G401.6 (cell line): Measurements from ENCODE around the gene BACH2.

Source experiments
- FAIRE-seq: peaks from 2 replicates; lab custom pipeline; 2012; peaks lifted over from hg19 to GRCh38; lab: Jason Lieb, UNC

Gene BACH2

DNA sequence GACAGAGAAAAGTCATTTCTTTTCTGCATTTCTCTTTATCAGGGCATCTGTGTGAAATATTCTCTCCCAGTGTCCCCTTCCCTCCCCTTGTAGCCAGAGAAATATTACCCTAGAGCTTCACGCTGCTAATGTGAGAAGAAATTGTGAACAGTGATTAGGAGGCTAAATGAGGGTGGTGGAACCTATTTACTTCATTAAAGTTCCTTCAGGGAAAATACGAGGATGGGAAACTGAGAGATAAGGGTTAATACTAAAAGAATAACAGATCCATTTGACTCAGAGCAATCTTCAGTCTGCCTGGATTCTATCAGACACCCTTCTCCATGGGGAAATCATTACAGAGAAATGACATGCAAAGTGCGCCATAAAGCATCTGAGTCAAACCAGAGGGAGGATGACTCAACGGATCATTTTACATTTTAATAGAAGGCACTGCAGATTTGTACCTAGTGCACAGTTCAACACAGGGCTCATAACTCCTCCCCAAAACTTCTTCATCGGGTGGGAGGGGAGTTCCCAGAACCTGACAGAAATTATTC lies 271.1 kb downstream of the BACH2 start:
- no peak for FAIRE-seq

DNA sequence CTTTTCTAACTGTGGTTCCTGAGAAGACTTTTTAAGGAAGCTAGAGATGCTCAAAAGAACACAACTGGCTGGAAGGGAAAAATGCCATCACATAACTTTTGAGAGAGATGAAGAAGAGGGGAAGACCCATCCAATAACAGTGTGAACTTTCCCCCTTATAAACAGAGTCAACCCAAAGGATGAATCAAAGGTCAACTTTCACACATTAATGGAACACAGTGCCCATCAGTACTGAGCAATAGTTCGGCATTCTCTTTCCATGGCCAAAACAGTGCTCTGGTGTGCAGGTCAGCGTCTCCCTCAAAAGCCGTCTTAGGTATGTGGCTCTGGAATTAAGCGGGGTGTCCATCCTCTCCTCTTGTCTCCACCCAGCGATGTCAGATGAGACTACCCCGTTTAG lies 272.0 kb downstream of the BACH2 start:
- no peak for FAIRE-seq

DNA sequence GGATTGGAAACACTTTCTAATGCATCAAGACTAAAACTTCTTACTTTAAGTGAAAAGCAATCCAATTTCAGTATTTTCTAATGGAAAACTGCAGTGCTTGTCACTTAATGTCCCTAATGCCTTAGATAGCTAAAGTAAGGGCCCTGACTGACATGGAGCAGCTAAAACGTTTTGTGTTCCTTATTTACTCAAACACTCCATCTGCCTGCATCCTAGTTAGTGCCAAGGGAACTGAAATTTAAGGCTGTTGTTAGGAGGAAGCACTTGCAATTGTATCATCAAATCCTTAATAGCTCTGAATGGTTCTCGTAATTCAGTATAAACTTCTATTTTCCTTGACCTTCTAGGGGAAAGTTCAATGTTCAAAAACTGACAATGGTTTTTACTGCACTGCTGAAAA lies 274.9 kb downstream of the BACH2 start:
- FAIRE-seq, result no peak

- FAIRE-seq, result no peak
These were observed 275.9 kb downstream of the BACH2 start for GRCh38 chr6:90020746-90021145.

DNA sequence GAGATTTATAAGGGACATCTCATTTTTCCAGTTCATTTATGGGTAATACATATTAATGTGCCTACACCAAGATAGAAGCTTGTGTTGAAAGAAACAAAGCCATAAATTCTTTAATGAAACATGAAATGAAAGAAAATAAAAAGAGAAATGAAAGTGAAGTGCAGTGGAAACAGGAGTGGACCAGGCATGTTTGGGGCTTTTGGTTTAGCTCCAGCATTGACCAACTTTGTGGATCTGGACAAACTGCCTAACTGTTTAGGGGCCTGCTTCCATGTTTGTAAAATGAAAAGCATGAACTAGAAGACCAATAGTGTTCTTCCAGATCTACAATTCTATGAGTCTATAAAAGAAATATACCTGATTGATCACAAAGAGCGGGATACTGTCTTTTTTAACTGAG lies 277.4 kb downstream of the BACH2 start:
- FAIRE-seq, result no peak

GRCh38 chr6:90015883-90016282 lies 280.8 kb downstream of the BACH2 start:
- FAIRE-seq, result no peak

DNA sequence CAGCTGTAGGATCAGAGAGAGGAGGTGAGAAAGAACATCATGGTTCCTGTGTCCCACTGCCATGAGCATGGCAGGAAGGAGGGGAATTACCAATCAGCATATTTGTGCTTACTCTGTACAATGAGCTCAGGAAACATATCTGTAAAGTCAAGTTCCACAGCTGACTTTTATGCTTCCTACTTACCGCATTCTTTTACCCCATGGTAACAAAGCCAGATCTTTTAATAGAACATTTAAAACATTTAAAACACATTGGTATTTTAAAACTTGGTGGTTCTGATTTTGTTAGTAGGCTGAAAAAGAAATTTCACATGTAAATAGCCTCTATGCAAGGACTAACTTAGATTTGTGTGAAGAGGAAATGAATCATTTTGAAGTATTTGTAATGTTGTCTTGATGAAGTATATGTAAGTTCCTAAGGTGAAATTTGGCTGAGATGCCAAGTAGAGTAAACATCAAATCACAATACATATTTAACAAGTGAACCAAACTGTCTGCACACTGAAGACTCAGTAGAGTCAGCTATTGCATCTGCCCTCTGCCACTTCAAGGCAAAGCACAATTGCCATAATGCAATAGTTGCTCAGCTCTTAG lies 287.6 kb downstream of the BACH2 start:
- no peak for FAIRE-seq

DNA sequence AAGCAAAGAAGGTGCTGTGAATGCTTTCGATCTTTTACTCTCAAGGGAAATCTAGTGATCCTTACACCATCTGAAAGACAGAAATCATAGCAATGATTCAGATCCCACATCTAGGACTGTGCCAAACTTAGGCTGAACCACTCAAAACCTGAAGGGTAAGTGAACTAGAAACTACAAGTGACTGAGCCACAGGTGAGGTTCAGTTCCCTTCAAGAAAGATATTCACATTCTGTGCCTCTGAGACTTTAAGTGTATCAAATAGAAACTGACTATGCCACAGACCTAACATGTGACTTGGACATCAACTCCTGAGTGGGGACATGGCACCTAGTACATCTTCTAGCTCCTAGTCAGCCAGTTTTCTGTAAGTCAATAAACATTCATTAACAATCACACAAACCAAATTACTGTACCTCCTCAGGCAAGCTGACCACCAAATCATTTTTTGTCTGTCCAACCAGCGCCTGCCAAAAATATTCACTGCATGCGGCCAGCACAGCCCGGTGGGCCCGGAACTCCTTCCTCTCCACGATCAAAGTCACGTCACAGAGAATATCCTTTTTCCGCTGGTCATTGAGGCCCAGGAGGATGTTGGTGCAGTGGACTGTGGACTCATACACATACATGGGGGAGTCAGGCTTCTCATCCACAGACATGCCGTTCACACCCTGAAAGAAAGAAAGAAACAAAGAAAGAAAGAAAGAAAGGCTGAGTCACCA lies 288.3 kb downstream of the BACH2 start:
- FAIRE-seq, result no peak

- FAIRE-seq, result no peak
These were observed 291.4 kb downstream of the BACH2 start for GRCh38 chr6:90005048-90005827.

DNA sequence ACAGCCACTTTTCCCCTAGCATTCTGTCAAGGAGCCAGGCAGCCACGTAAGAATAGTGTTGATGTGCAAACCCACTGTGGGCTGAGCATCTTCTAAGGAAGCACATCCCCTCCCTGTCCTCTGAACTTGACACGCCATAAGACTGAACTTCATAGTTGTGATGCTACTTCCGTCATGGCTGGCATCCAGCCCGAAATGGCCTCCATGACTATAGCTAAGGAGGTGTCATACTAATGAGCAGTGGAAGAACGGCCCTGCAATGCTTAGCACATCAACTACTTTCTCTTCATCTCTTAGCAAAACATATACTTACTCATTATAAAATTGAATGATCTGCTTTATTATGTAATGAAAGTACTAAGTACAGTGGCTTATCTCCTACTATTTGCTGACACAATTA lies 292.1 kb downstream of the BACH2 start:
- no peak for FAIRE-seq

- FAIRE-seq, result no peak
These were observed 292.7 kb downstream of the BACH2 start for GRCh38 chr6:90003941-90004340.

GRCh38 chr6:90003069-90003795 lies 293.4 kb downstream of the BACH2 start:
- FAIRE-seq, result no peak

DNA sequence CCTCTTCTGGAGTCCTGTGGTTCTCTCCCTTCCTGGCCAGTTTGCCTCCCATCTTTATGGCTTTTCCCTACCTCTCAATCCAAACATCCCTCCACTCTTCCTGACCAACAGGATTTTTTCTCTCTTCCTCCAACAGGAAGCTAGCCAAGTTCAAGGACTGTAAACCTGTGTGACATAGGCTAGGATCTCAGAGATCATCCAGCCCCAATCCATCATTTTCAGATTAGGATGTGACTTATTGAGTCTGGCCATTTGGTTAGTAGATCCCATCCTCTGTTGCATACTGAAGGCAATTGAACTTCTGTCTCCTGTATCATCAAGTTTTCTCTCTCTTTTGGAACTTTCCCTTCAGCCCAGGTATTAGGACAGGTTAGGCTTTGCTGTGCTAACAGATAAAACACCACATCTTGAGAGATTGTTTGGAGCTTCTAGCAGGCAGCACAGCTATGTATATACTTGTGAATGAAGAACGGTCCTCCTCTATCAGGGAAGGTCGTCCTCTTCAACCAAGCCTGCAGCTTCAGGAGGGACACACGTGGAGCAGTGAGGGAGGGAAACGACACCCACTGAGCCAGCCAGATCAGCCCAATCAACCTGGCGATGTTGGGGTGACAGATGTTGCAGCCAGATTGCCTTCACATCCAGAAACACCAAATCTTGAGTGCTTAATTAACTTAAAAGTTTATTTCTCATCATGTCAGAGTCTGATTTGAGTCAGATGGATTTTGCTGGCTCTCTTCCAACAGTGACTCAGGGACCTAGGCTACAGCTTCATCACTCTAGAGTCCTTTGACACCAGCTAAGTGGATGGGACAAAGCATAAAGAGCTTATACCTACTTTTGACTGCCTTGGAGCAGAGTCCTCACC lies 295.5 kb downstream of the BACH2 start:
- no peak for FAIRE-seq

DNA sequence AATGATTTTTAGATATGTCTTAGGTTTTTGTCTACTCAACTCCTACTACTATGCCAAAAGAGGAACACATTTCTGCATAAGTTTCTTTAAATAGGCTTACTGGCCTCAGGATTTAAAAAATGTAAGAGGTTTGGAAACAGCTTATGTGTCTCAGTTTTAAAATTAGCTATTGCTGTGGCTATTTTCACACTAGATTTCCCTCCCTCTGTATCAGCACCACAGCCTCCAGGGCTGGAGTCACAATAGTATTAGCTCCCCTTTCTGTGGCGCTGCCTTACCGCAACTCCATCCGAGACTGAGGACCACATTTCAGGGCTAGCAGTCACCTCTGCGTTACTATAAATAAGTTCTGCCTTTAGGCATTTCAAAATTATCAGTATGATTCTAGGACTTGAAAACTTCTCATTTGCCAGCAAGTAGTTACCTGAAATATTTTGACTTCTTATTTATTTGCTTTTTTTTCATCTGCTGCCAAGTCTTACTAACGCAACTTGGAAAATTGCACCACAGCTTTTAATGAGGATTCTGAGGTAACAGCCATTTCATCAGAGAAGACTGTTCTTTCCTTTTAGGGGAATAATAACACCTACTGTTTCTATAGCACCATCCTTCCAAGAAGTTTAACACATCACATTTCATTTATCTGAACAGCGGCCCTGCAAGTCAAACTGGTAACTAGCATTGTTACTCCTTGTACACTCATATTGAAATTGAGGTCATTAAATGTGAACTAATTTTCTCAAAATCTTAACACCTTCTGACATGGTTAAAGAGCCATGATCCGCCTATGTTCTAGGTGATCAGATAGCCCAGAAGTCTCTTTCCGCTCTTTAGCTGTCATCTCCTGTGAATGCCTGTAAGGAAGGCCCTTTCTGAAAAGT lies 296.5 kb downstream of the BACH2 start:
- no peak for FAIRE-seq

DNA sequence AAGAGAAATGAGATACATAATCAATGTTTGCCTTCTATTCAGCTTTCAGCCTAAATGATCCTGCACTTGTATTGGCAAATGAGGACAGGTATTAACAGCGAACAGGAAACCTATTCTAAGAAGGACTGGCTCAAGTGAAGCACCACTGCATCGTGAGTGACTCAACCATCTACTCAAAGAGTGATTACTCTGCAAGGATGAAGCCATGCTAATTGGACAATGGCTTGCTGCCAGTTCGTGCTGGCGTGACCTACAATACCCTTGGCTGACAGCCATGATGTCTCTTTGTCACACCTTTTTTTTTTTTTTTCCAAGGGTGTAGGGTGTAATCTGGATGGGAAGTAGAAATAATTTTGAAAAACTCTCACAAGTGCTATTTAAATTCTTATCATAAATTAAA lies 297.5 kb downstream of the BACH2 start:
- no peak for FAIRE-seq

DNA sequence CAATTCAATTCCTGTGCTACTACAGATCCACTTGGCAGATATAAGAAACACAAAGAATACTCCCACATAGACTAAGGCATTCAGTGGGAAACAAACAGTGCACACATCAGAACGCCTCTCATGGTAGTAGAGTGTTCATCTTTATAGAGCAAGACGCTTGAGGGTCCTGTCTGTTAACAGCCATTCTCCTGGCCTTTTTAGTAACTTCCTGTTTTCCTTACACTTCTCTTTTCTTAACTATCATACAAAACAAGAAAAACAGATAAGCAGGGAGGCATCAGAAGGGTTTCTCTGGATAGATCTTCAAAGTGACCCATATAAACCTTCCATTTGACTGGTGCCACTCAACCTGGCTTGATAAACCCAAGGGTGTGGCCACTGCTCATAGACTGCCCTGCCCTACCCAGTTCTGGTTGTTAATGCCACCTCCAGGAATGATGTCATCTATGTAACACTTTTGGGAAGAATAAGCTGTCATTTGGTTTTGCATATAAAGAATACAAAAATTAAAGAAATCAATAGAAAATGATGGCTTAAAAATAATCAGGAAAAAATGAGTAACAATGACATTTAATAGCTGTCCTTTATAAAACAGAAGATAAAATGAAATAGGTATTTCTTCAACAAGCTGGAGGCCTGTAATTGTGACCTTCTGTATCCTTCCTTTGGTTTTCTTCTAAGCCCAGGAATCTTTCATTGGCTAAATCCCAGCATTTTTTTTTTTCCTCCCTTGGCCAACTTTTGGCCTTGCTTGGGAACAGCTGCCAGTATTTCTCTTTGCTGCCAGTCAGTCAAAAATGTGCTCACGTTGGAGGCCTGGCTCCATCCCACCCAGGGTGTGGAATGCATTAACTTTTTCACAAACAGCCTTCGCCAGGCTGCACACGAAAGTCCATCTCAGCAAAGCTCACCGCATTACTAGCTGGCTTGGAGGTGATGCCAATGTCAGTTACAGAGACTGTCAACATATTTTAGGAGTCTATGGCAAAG lies 298.9 kb downstream of the BACH2 start:
- no peak for FAIRE-seq

GRCh38 chr6:89993411-89993810 lies 303.2 kb downstream of the BACH2 start:
- no peak for FAIRE-seq

- no peak for FAIRE-seq
These were observed 303.8 kb downstream of the BACH2 start for GRCh38 chr6:89992818-89993217.

DNA sequence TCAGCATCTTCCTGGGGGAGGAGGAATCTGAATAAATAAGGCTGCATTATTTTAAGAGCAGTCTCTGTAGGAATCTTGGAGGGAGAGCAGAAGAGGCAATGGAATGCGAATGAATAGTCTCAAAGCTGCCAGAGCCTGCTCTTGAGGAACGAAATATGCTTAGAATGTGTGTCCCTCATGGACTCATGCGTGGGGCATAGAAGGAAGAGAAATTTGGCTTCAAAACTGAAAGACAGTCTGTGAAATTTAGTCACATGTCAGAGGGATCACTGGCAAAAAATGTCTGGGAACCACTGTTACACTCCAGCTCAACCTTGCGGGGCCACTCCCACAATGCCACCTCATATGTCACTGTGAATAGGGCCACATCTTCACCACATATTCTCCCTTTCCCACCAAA lies 306.9 kb downstream of the BACH2 start:
- FAIRE-seq, result no peak
